K562 (cell line): ENCODE results near the gene OR2S2. TPM values are rescaled to one million over a fixed set of nuclear protein-coding genes. Genes with fewer than 3 reads are reported as not detected.

Source experiments
- ATF1 ChIP-seq, 2 experiments: fragments of 450-650 bp in 1 of 2; IDR thresholded peaks; 2 replicates each; pipeline ENCODE4 v1.6.1; 2016; ENCODE audit warnings: missing compliant biosample characterization in 1 of 2, missing genetic modification characterization in 1 of 2
- CREB1 ChIP-seq, 2 experiments: sonication (generic) in 1 of 2; formaldehyde crosslinking in 1 of 2; IDR thresholded peaks; 2 replicates each; pipeline versions ENCODE4 v1.6.1 to v1.8.0; 2012 to 2022; ENCODE audit warnings: inconsistent platforms in 1 of 2, mild to moderate bottlenecking in 1 of 2, missing genetic modification reagents in 1 of 2, moderate library complexity in 1 of 2
- FOSL1 ChIP-seq: fragments of 200-800 bp; sonication (Bioruptor generic); conservative IDR thresholded peaks from 2 replicates; pipeline ENCODE4 v1.6.1; 2016; ENCODE audit warnings: missing genetic modification characterization, missing compliant biosample characterization
- FOXJ2 ChIP-seq: fragments of 200-800 bp; sonication (Bioruptor generic); IDR thresholded peaks from 2 replicates; pipeline ENCODE4 v1.6.1; 2016; ENCODE audit warnings: missing genetic modification characterization, missing compliant biosample characterization
- HDAC1 ChIP-seq, 2 experiments: fragments of 450-650 bp; IDR thresholded peaks; 2 replicates each; pipeline ENCODE4 v1.6.1; 2016 to 2017; ENCODE audit warnings: inconsistent platforms in 1 of 2, mild to moderate bottlenecking in 1 of 2, moderate library complexity in 1 of 2
- JUN ChIP-seq, 2 experiments: sonication (generic) in 1 of 2; formaldehyde crosslinking in 1 of 2; IDR thresholded peaks; 2 replicates each; pipeline versions ENCODE4 v1.6.1 to v1.8.0; 2012 to 2022; ENCODE audit warnings: borderline replicate concordance in 2 of 2, mild to moderate bottlenecking in 2 of 2, improper control_type of control experiment in 1 of 2, low read depth in 1 of 2, low read length in 1 of 2, missing genetic modification reagents in 1 of 2
- JUND ChIP-seq, 2 experiments: IDR thresholded peaks; 2 replicates in 1 of 2; 3 replicates in 1 of 2; pipeline ENCODE4 v1.6.1; 2011; ENCODE audit warnings: borderline replicate concordance in 2 of 2, low read depth in 2 of 2, low read length in 2 of 2, improper control_type of control experiment in 1 of 2, missing biosample characterization in 1 of 2, missing genetic modification characterization in 1 of 2, missing genetic modification reagents in 1 of 2
- KLF16 ChIP-seq: IDR thresholded peaks from 2 replicates; pipeline ENCODE4 v1.6.1; 2016; ENCODE audit warnings: antibody characterized with exemption
- LCOR ChIP-seq: sonication (generic); formaldehyde crosslinking; IDR thresholded peaks from 2 replicates; pipeline ENCODE4 v1.8.0; 2022; ENCODE audit warnings: mild to moderate bottlenecking, missing genetic modification reagents
- LEF1 ChIP-seq: fragments of 450-650 bp; IDR thresholded peaks from 2 replicates; pipeline ENCODE4 v1.6.1; 2016; ENCODE audit warnings: mild to moderate bottlenecking
- MLX ChIP-seq, 2 experiments: fragments of 450-650 bp in 1 of 2; sonication (generic) in 1 of 2; formaldehyde crosslinking; conservative IDR thresholded peaks; 2 replicates each; pipeline versions ENCODE4 v1.4.0 to v1.8.1; 2020 to 2022; ENCODE audit warnings: mild to moderate bottlenecking in 1 of 2, missing genetic modification reagents in 1 of 2
- NCOA4 ChIP-seq: fragments of 450-650 bp; IDR thresholded peaks from 2 replicates; pipeline ENCODE4 v1.6.1; 2018; ENCODE audit warnings: mild to moderate bottlenecking; ENCODE audit not compliant: partially characterized antibody
- NFE2 ChIP-seq: IDR thresholded peaks from 2 replicates; pipeline ENCODE4 v1.6.1; 2014; ENCODE audit warnings: antibody characterized with exemption, low read depth
- NR2C1 ChIP-seq, 2 experiments: fragments of 450-650 bp; IDR thresholded peaks; 2 replicates each; pipeline ENCODE4 v1.6.1; 2017; ENCODE audit warnings: mild to moderate bottlenecking in 2 of 2, antibody characterized with exemption in 1 of 2, inconsistent platforms in 1 of 2, missing compliant biosample characterization in 1 of 2, missing genetic modification characterization in 1 of 2
- RCOR1 ChIP-seq, 2 experiments: IDR thresholded peaks; 2 replicates each; pipeline ENCODE4 v1.6.1; 2012; ENCODE audit warnings: low read depth in 2 of 2, low read length in 2 of 2, borderline replicate concordance in 1 of 2, improper control_type of control experiment in 1 of 2
- SMARCE1 ChIP-seq: fragments of 450-650 bp; IDR thresholded peaks from 2 replicates; pipeline ENCODE4 v1.7.1; 2016; ENCODE audit warnings: mild to moderate bottlenecking
- TAL1 ChIP-seq: fragments of 450-650 bp; IDR thresholded peaks from 2 replicates; pipeline ENCODE4 v1.6.1; 2016; ENCODE audit warnings: mild to moderate bottlenecking
- TEAD4 ChIP-seq, 2 experiments: sonication (generic) in 1 of 2; formaldehyde crosslinking in 1 of 2; IDR thresholded peaks; 2 replicates each; pipeline versions ENCODE4 v1.6.1 to v1.8.0; 2012 to 2022; ENCODE audit warnings: borderline replicate concordance in 1 of 2, inconsistent platforms in 1 of 2, low read length in 1 of 2, mild to moderate bottlenecking in 1 of 2, missing genetic modification reagents in 1 of 2
- TRIM24 ChIP-seq, 2 experiments: fragments of 450-650 bp; IDR thresholded peaks; 2 replicates each; pipeline ENCODE4 v1.6.1; 2016
- ZMIZ1 ChIP-seq, 2 experiments: fragments of 150-350 bp in 1 of 2; IDR thresholded peaks; 2 replicates each; pipeline ENCODE4 v1.6.1; 2012 to 2016; ENCODE audit warnings: low read depth in 2 of 2, low read length in 2 of 2, mild to moderate bottlenecking in 1 of 2, moderate library complexity in 1 of 2
- ZNF766 ChIP-seq: fragments of 200-800 bp; sonication (Bioruptor generic); conservative IDR thresholded peaks from 2 replicates; pipeline ENCODE4 v1.6.1; 2016; ENCODE audit warnings: missing genetic modification characterization, missing compliant biosample characterization
- polyA plus RNA-seq, 8 experiments: library from polyadenylated mRNA; depleted of rRNA in 4 of 8; stranded (reverse) in 5 of 8; unstranded in 3 of 8; fragments of >200 nt; fragmentation: Nextera tagmentation in 2 of 8; fragmentation: Illumina TruSeq in 1 of 8; extraction: Ambion mirVana in 2 of 8; extraction: Trizol in 1 of 8; gene quantifications; 2 replicates each; pipeline versions ENCODE4 v1.2.1 to v1.2.3, GENCODE V29; 2011 to 2014; ENCODE audit warnings: inconsistent platforms in 1 of 8, missing spikeins in 1 of 8
- total RNA-seq, 7 experiments: library from RNA; depleted of rRNA in 6 of 7; stranded (reverse); fragments of >200 nt in 6 of 7; fragmentation: Illumina TruSeq in 2 of 7; extraction: Trizol in 2 of 7; gene quantifications; 2 replicates each; pipeline versions ENCODE4 v1.2.1 to v1.2.3, GENCODE V29; 2011 to 2021; ENCODE audit warnings: low replicate concordance in 1 of 7

OR2S2 gene
- total and polyA plus RNA-seq, 9 of the 15 experiments (the other 6 are each of a cell fraction or from before 2014, with no cell fraction given): not detected

DNA sequence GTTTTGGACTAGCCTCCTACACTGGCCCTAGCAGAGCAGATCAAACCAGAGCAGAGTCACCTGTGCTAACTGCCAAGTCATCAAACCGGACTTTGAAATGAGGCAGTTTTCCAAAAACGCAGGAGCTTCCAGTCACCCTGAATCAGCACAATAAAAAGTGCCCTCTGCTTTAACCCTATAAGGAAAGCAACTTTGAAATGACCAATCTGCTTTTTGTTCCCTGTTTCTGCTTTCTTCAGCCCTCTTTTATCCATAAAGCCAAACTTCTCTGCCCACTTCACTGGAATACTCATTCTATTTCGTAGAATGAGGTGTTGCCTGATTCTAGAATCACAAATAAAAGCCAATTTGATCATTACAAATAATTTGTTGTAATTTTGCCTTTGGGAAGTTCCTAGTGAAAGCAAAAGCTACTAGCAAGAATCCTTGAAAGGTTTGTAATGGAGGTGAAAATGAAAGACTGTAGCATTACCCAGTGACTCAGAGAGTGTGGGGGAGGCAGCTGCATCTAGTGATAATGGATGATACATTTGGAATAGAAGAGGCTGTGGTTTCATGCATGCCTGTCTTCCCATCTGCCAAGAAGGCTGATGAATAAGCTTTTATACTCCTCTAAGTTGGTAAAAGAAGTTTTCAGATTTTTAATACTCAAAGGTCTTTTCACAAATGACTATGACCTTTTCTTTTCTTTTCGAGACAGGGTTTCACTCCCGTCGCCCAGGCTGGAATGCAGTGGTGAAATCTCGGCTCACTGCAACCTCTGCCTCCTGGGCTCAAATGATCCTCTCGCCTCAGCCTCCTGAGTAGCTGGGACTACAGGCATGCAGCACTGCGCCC lies 33.8 kb downstream of the OR2S2 start (continued):
- TF ChIP-seq NFE2 (peak; percentile 95), HDAC1 (IDR thresholded peaks at IDR 0.05) (peak in 1 of 2 experiments; percentile 44; a peak in 1 of 4 replicates), KLF16 (peak; percentile 81), ZNF766 (CRISPR knock-in tag) (peak; percentile 50; the same call in 1 of the 2 replicates), NR2C1 (IDR thresholded peaks at IDR 0.05) (peak; percentile 6; the same call in 1 of the 2 replicates), NR2C1 (tag; IDR thresholded peaks at IDR 0.05) (0 out of 2 replicates have a peak, but pooled peaks have one; percentile 9), ZMIZ1 (IDR thresholded peaks at IDR 0.05; ENCODE audit: low read depth in 2 of 2, low read length in 2 of 2) (0 out of 4 replicates have a peak, but pooled peaks of 1 of the 2 experiments have one; percentile 29), TAL1 (peak; percentile 80), FOXJ2 (tag) (peak; percentile 79), JUN (IDR thresholded peaks at IDR 0.05; ENCODE audit: borderline replicate concordance, low read depth, low read length) (peak; percentile 93), JUN (CRISPR knock-in tag; IDR thresholded peaks at IDR 0.05; ENCODE audit: borderline replicate concordance) (no peak), LEF1 (peak; percentile 96), CREB1 (IDR thresholded peaks at IDR 0.05) (0 out of 2 replicates have a peak, but pooled peaks have one; percentile 0), CREB1 (CRISPR knock-in tag; IDR thresholded peaks at IDR 0.05) (no peak), TRIM24 (IDR thresholded peaks at IDR 0.05) (peak; percentile 30 to 33; a peak in 2 of 4 replicates), FOSL1 (tag) (peak; percentile 99), JUND (IDR thresholded peaks at IDR 0.05; ENCODE audit: borderline replicate concordance, low read depth, low read length) (peak; percentile 96), JUND (tag; IDR thresholded peaks at IDR 0.05; ENCODE audit: borderline replicate concordance, low read depth, low read length) (peak; percentile 94), NCOA4 (no peak), ATF1 (CRISPR knock-in tag; IDR thresholded peaks at IDR 0.05) (no peak), ATF1 (tag; IDR thresholded peaks at IDR 0.05) (peak; percentile 46; the same call in 1 of the 2 replicates), SMARCE1 (peak; percentile 97), RCOR1 (IDR thresholded peaks at IDR 0.05; ENCODE audit: borderline replicate concordance in 1 of 2, low read depth in 2 of 2, low read length in 2 of 2) (peak in 1 of 2 experiments; percentile 77; a peak in 2 of 4 replicates), LCOR (CRISPR knock-in tag) (peak; percentile 73), TEAD4 (IDR thresholded peaks at IDR 0.05; ENCODE audit: low read length) (peak; percentile 88), TEAD4 (CRISPR knock-in tag; IDR thresholded peaks at IDR 0.05; ENCODE audit: borderline replicate concordance) (no peak), MLX (CRISPR knock-in tag; conservative IDR thresholded peaks at IDR 0.05) (no peak)
